Fibroblast of the aortic adventitia (primary cell): Measurements from ENCODE around the gene INSR. TPM values are rescaled to one million over a fixed set of nuclear protein-coding genes. Genes with fewer than 3 reads are reported as not detected.

Experiments used
- DNase-seq: peaks from one replicate; pipeline ENCODE4 v3.0.0-alpha.2; 2010; ENCODE audit warnings: low read depth
- H3K4me3 ChIP-seq: 2 replicates; pipeline ENCODE4 v1.5.1; 2011; ENCODE audit warnings: low read depth, mild to moderate bottlenecking, control low read depth, low read length, moderate library complexity
- total RNA-seq: library from RNA; depleted of rRNA; stranded (reverse); fragments of >200 nt; gene quantifications from 2 replicates; pipeline ENCODE4 v1.2.3, GENCODE V29; 2012; ENCODE audit warnings: low replicate concordance
- TF ChIP-seq, protein P1 (sequence below): IDR thresholded peaks from 2 replicates; pipeline ENCODE4 v1.5.1; 2011; ENCODE audit warnings: mild to moderate bottlenecking, low read length, control low read depth, inconsistent platforms; ENCODE audit not compliant: insufficient read depth

The INSR gene
- total RNA-seq, 1 donor, result 13.2 TPM

DNA sequence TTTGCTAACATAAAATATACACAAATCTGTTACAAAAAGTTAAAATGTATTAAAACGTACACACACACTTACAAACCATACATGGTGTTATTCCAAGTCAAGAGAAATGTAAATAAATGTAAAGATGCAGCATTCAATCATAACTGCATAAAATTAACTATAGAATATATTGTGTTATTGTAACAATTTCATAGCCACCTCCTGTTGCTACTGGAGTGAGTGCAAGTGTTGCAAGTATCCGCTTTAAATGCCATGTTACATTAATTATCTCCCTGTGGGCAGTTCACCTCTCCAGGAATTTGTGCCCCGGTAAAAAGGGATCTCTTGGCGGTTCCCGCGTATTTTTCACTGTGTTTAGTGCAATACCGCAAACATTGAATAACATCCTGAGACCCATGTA lies 3.5 kb upstream of the INSR start:
- DNase-seq, result no peak
- TF ChIP-seq, protein P1, sequence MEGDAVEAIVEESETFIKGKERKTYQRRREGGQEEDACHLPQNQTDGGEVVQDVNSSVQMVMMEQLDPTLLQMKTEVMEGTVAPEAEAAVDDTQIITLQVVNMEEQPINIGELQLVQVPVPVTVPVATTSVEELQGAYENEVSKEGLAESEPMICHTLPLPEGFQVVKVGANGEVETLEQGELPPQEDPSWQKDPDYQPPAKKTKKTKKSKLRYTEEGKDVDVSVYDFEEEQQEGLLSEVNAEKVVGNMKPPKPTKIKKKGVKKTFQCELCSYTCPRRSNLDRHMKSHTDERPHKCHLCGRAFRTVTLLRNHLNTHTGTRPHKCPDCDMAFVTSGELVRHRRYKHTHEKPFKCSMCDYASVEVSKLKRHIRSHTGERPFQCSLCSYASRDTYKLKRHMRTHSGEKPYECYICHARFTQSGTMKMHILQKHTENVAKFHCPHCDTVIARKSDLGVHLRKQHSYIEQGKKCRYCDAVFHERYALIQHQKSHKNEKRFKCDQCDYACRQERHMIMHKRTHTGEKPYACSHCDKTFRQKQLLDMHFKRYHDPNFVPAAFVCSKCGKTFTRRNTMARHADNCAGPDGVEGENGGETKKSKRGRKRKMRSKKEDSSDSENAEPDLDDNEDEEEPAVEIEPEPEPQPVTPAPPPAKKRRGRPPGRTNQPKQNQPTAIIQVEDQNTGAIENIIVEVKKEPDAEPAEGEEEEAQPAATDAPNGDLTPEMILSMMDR, result no peak
- H3K4me3 ChIP-seq, result no peak overlapping the region

DNA sequence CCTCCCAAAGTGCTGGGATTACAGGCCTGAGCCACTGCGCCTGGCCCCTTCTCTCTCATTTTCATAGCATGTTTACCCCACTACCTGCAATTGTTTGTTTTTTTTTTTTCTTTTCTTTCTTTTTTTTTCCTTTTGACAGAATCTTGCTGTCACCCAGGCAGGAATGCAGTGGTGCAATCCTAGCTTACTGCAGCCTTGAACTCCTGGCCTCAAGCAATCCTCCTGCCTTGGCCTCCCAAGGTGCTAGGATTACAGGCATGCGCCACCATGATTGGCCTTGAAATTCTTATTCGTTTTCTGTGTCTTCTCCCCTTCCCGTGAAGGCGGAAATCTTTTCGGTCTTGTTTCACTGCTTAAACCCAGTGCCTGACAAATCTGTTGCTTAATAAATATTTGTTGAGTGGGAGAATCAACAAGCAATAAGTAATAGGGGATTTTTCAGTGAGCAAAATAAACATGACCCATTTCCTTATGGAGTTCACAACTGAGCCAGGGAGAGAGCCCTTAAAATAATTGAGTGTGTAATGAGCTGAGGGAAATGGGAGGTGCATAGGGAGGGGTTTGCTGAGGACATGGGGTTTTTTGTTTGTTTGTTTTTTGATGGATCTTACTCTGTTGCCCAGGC lies 1.8 kb upstream of the INSR start:
- TF ChIP-seq, protein P1, result no peak
- no peak for DNase-seq
- no peak overlapping the region for H3K4me3 ChIP-seq

DNA sequence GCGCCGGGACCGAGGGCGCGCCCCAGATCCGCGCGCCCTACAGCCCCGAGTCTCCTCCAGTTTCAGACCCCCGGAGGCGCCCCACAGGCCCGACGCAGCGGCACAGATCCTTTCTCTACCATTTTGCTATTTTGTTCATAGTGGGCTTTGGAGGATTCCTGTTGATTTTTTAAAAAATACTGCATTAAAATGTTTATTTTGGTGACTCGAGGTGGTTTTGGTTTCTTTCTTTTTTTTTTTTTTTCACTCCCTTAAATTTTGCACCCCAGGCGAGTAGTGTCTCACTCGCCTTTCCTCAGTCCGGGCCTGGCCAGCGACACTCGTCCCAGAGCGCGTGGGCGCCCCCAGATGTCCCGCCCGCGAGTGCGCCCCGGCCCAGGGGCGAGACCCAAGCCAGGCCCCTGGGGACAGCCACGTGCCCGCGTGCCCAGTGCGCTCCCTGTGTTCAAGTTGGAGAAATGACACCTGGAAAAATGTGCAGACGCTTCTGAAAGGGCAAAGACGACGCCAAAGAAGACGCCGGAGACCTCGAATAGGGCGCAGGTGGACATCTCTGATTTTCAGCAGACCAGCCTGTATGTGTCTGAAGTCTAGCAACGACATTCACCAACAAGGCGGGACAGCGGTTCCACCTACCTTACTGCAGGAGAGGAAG lies 471 bp upstream of the INSR start:
- peak overlapping the region; percentile 79 for H3K4me3 ChIP-seq
- TF ChIP-seq, protein P1, result peak; percentile 28
- peak; percentile 49 for DNase-seq

DNA sequence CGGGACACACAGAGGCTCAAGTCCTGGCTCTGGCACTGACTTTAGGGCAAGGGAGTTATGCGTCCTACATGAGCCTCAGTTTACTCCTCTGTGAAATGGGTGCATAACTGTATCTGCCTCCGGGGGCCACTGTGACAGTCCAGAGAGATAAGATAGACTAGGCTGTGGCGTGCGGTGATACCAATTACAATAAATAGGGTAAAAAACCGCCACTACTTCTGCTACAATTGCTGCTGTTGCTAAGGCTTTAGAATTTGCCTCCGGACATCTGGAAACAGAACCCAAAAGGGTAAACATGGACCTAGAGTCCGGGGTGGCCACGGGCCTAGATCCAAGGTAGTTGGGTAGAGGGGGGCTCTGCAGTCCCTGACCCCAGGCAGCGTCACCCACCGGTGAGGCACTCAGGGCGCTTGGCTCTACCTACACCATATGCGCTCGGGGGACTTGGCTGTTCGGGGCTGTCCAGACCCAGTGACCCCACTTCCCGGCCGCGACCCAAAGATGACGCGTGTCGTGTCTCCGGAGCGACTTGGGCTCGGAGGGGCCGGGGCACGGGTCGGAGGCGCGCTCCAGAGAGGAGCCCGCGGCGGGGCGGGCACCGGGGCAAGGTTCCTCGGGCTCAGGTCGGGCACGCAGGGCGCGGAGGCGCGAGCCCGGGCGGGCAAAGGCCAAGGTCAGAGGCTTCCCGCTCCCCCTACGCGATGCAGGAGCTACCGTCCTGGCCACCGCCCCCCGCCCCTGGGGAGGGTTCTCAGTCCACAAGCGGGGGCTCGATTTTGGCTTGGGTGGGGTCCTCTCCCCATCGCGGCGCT lies 1.1 kb downstream of the INSR start:
- TF ChIP-seq, protein P1, result no peak
- no peak for DNase-seq
- peak overlapping the region; percentile 79 for H3K4me3 ChIP-seq

DNA sequence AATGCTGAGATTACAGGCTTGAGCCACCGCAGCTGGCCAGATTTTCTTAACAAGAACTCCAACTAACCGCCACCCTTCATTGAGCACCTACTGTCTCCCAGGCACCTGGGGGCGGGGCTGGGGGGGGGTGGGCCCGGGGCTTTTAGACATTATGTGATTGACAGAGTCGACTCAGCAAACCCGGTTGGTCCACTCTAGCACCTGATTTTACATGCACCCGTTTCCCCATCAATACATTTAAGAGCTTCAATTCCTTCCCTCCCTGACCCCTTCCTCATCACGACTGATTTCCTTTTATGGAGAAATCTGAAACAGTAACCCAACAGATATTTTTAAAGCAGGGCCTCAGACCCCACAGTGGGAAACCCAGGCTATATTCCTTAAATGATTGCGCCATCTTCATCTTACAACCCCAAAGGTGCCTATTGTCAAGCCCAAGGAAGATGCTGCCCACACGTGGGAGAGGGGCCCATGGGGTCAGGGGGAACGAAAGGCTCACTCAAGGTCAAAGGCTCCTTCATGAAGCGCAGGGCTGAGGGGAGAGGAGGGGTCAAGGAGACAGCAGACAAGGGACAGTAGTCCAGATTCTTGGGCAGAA lies 1.8 kb downstream of the INSR start:
- H3K4me3 ChIP-seq, result peak overlapping the region; percentile 79
- no peak for DNase-seq
- TF ChIP-seq, protein P1, result no peak

DNA sequence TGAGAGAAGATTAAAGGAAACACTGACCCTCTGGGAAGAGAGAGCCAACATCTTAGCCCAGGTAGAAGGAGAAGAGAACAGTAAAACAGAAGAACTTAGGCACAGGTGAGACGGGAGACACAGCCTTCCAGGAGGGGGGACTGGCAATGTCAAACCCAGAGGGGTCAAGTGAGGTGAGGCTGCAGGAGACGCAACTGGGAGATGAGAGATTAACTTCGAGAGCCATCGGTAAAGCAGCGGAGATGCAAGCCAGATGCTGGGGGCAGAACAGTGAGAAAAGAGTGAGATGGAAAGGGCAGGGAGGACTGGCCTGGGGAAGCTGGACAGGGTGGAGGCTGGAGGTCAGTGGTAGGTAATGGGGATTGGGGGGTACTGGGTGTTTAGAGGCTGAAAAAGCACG lies 5.2 kb downstream of the INSR start:
- no peak overlapping the region for H3K4me3 ChIP-seq
- no peak for DNase-seq
- TF ChIP-seq, protein P1, result no peak
